NCI-H2227 (cell line): Measurements from ENCODE around the gene UTS2R.
"Not testable (repeated sequence)": the region's sequence is repeated elsewhere in the genome, so short reads cannot be mapped to it uniquely, and the experiment has no call there.

ENCODE experiments used
- DNase-seq: peaks from one replicate; lab custom pipeline; 2025; ENCODE audit not compliant: unreplicated experiment; lab: John Stamatoyannopoulos, UW

UTS2R gene

GRCh38 chr17:82374626-82375331 lies 3.2 kb downstream of the UTS2R start:
- no peak for DNase-seq

- DNase-seq = no peak
Observed at GRCh38 chr17:82375359-82376041, 3.9 kb downstream of the UTS2R start.

- DNase-seq = no peak
Observed at GRCh38 chr17:82376042-82376730, 4.6 kb downstream of the UTS2R start.

- DNase-seq = not testable (repeated sequence)
Observed at GRCh38 chr17:82377294-82377693, 5.7 kb downstream of the UTS2R start.

- DNase-seq = no peak
Observed at GRCh38 chr17:82377924-82378740, 6.6 kb downstream of the UTS2R start.

GRCh38 chr17:82378741-82379021 lies 7.1 kb downstream of the UTS2R start:
- no peak for DNase-seq

GRCh38 chr17:82380860-82381702 lies 9.5 kb downstream of the UTS2R start:
- DNase-seq = no peak

- DNase-seq = not testable (repeated sequence)
Observed at GRCh38 chr17:82381703-82382009, 10.1 kb downstream of the UTS2R start.

- not testable (repeated sequence) for DNase-seq
Observed at GRCh38 chr17:82382220-82382932, 10.8 kb downstream of the UTS2R start.

GRCh38 chr17:82382933-82383255 lies 11.3 kb downstream of the UTS2R start:
- no peak for DNase-seq

GRCh38 chr17:82383411-82383810 lies 11.8 kb downstream of the UTS2R start:
- DNase-seq = no peak

- DNase-seq = no peak
Observed at GRCh38 chr17:82384051-82384729, 12.6 kb downstream of the UTS2R start.

GRCh38 chr17:82384730-82385481 lies 13.3 kb downstream of the UTS2R start:
- no peak for DNase-seq

- DNase-seq = no peak
Observed at GRCh38 chr17:82385559-82386254, 14.1 kb downstream of the UTS2R start.

GRCh38 chr17:82386255-82386831 lies 14.8 kb downstream of the UTS2R start:
- DNase-seq = no peak

GRCh38 chr17:82386881-82387704 lies 15.5 kb downstream of the UTS2R start:
- no peak for DNase-seq

GRCh38 chr17:82387705-82388106 lies 16.1 kb downstream of the UTS2R start:
- DNase-seq = no peak
